ENCODE data around the gene SEMA6B.
A peak's percentile ranks its signal among the peaks of the same experiment; 100 is the strongest.
"Not testable (repeated sequence)": the region's sequence is repeated elsewhere in the genome, so short reads cannot be mapped to it uniquely, and the experiment has no call there.

Gene SEMA6B

DNA sequence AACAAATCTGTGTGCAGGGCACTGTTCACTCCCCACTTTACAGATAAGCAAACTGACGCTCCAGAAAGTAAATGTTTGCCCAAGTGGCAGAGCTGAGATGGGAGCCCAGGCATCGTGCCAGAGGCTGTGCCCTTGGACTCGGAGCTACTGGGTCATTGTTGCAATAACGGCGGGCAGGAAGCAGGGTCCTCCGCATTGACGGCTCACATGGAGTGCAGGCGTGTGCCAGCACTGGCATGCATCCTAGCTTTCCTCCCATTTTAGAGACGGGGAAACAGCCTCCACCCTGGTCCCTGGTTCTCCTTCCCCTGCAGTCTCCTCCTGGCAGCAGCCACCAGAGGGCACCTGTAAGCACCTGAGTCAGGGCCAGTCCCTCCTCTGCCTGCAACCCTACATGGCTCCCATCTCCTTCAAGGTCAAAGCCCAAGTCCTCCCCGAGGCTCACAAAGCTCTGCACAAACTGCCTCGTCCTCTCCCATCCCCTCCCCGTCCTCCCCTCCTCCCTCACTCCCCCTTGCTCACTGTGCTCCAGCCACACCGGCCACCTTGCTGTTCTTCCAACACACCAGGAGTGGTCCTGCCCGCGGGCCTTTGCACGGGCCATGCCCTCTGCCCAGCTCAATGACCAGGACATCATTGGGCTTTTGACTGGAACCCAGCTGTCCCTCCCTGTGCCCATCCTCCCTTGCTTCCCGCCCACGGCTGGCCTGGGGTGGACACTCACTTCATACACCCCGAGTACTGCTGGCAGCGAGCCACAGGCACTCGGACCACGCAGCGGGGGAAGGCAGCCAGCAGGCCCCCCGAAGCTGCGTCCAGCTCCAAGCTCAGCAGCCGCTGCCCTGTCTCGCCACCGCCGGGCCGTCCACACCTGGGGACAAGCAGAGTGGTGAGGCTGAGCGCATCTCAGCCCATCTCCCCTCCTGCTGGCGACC is 11.9 kb downstream of the SEMA6B start:
- no peak for DNase-seq

DNA sequence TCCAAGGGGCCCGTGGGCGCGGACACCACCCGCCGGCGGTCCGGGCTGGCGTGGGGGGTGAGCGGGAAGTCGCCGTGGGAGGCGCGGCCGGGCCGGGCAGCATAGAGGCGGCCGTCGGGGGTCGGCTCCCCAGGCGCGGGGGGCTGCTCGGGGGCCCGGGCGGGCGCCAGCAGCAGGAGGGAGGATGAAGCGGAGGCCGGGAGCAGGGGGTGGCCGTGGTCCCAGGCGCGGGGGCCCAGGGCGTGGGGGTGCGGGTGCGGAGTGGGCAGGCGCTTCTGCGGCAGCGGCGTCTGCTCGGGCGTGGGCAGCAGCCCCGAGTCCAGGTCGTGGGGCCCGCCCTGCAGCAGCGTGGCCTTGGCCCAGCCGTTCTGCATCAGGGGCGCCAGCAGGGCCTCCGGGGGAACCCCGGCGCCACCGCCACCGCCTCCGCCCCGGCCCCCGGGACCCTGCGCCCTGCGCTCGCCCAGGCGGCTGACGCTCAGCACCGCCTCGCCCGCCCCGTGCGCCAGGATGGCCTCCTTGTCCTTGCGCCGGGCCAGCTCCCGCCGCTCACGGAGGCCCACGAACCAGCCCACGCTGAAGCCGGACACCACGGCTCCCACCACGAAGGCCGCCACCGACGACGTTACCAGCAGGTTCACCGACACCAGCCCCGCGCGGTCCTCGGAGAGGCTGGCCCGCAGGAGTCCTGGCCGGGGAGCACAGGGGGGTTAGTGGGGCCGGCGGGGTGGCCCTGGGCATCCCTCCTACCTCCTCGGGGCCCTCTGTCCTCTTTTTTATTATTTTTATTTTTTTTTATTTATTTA is 15.4 kb downstream of the SEMA6B start:
- no peak for DNase-seq

DNA sequence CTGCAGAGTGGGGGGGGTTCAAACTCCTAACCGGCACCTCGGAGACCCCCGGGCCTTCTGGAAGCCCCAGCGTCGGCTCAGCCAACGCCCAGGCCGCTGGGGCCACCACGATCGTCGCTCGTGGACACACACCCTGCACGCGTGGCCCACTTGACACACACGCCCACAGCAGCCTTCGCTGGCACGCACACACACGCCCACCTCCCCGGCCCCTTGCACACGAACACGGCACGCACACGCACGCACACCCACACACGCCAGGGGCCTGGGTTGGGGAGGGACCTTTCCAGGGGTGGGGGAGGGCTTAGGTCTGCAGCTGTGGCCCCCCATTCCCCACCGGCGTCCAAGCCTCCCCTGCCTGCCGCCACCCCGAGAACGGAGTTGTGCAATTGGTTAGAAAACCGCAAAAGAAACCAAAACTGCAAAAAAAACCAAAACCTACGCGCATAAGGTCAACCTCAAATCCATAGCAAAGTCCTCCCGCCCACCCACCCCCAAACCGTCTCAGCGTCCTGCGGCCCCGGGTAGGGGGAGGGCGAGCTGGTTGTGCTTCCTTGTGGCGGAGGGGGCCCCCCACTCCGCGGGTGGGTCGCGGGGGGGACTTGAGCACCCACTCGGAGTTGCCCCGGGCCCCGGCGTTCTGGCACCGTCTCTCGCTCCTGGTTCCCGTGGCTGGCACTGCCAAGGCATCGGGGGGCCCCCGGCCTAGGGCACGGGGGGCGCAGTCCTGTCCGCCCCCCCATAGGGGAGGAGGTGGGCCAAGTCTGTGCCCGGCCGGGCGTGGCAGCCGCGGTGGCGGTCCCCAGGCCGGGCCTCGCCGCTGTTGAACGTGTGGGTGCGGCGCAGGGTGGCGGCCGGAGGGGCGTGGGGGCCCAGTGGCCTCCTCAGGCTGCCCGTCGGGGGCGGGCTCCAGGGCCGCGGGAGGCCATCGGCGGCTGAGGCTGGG is 16.3 kb downstream of the SEMA6B start:
- DNase-seq, result no peak

DNA sequence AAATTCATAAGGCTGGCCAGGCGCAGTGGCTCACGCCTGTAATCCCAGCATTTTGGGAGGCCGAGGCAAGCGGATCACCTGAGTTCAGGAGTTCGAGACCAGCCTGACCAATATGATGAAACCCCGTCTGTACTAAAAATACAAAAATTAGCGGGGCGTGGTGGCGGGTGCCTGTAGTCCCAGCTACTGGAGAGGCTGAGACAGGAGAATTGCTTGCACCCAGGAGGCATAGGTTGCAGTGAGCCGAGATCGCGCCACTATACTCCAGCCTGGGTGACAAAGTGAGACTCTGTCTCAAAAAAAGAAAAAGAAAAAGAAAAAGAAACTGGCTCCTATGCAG is 17.7 kb downstream of the SEMA6B start:
- not testable (repeated sequence) for DNase-seq

DNA sequence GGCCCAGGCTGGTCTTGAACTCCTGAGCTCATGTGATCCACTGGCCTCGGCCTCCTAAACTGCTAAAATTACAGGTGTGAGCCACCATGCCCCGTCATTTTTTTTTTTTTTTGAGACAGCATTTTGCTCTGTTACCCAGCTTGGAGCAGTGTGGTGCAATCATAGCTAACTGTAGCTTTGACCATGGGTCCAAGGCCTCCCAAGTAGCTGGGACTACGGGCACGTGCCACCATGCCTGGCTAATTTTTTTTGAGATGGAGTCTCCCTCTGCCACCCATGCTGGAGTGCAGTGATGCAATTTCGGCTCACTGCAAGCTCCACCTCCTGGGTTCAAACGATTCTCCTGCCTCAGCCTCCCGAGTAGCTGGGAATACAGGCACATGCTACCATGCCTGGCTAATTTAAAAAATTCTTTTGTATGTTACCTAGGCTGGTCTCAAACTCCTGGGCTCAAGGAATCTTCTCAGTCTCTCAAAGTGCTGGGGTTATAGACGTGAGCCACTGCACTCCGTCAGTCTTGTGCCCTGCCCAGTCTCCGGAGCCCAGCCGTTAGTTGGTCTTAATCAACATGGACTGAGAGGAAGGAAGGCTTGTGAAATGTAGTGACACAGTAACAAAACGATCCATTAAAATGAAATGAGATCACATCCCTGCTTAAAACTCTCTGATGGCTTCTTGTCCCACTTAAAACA is 18.2 kb downstream of the SEMA6B start:
- DNase-seq, result no peak

DNA sequence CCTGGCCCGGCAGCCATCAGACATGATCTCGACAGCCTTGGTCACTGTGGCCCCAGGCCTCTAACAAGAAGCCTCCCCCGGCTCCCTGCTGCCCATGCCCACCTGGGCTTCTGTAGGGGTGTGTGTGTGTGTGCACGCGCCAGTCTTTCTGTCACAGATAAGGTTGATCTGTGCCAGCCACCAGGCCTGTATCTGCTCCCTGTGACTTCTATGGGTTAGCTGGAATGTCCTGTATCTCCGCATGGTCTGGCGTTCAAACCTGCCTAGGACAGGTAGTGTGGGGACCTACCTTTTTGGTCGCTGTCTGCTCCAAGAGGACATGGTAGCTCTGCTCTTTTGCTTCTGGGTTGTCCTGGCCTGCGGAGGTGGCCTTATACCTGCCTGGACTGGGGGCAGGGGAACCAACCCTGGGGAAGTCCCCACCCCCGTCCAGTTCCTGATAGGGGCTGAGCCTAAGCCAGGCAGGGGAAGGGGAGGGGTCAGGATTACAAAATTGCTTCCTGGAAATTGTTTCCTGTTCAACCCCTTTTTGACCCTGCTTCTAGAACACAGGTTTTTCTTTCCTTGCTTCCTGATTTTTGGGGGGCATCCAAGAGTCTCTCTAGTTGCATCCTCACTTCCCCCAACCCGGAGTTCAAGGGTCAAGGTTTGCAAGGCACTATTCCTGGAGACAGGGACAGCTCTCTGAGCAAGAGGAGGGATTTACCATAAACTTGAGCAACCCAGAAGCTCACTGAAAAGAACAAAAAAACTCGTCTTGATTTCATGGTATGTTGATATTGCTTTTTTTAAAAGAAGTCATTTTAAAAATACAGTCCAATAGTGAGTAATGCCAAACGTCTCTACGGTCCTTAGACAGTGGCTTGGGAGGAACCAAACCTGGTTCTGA is 19.5 kb downstream of the SEMA6B start, which contains the start of gene LRG1:
LRG1 (minus strand) TSS at position 344 of the 889 bp plus-strand sequence; CDS start at position 321, 23 bp downstream.
- peak in 1 of 2 donors; percentile 22 for DNase-seq

DNA sequence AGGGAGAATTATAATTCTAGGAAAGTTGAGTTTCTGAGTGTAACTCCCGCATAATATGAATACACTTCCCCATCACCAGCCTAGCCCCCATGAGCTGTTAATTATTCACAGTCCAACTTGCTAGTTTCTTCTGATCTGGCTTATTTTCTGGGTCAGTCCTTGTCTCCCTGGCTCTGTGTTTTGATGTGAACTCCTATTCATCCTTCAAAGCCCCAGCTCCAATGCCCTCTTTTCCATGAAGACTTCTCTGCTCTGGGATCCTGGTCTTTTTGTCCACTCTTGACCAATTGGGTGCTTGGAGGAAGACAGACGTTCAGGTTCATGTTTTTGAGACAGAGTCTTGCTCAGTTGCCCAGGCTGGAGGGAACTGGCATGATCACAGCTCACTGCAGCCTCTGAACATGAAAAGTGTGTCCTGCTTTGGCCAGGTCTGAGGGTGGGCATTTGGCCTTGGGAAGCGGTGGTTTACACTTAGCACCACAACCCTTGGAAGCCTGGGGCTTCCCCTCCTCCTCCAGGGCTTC is 20.3 kb downstream of the SEMA6B start:
- DNase-seq, result no peak

DNA sequence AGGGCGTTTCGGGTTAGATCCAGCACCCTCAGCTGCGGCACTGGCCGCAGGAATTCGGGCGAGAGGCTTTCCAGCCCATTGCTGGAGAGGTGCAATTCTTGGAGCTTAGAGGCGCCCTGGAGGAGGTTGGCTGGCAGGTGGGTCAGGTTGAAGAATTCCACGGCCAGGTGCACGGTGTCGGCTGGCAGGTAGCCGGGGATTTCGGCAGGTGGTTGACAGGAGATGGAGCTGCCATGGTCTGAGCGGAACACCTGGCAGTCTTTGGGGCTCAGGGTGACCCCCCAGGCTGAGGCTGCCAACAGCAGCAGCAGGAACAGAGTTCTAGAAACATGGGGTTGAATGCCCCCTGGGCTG is 20.9 kb downstream of the SEMA6B start:
- no peak for DNase-seq

DNA sequence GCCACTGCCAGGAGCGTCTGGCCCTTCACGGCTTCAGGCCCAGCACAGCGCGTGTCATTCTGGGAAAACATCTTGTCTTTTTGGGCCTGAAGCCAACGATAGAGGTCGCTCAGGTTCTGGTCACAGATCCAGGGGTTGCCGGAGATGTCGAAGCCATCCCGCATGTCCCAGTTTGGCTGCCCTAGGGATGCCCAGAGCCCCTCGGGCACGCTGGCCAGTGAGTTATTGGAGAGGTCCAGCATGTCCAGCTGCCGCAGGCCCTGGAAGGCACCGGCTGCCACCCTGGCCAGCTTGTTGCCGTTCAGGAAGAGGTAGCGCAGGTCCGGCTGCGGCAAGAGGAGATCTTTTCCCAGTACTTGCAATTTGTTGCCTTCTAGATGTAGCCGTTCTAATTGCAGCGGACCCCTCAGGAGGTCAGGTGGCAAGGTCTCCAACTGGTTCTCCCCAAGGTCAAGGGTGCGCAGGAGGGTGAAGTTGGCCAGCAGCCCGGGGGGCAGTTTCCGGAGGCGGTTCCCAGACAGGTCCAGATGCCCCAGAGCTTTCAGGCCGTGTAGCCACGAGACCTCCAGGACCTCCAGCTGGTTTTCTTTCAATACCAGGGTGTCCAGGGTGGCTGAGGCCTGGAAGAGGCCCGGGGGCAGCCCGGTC is 21.4 kb downstream of the SEMA6B start:
- DNase-seq, result no peak

DNA sequence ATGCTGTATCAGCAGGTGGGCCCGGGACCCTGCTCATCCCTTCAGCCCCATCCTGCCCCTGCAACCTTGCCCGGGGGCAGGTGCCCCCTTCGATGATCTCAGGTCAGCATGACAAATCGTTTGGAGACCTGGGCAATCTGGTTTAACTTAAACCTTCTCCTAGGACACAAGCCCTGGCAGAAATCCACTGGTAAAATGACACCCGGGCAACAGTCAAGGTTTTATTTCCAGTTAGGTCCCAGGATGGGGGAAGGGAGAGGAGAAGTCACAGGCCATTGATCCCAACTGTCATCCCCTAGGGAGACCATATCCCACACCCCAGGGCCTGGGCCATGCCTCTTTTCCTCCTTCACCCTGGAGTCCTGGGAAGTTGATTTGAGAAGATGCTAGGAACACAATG is 22.7 kb downstream of the SEMA6B start:
- DNase-seq, result no peak

DNA sequence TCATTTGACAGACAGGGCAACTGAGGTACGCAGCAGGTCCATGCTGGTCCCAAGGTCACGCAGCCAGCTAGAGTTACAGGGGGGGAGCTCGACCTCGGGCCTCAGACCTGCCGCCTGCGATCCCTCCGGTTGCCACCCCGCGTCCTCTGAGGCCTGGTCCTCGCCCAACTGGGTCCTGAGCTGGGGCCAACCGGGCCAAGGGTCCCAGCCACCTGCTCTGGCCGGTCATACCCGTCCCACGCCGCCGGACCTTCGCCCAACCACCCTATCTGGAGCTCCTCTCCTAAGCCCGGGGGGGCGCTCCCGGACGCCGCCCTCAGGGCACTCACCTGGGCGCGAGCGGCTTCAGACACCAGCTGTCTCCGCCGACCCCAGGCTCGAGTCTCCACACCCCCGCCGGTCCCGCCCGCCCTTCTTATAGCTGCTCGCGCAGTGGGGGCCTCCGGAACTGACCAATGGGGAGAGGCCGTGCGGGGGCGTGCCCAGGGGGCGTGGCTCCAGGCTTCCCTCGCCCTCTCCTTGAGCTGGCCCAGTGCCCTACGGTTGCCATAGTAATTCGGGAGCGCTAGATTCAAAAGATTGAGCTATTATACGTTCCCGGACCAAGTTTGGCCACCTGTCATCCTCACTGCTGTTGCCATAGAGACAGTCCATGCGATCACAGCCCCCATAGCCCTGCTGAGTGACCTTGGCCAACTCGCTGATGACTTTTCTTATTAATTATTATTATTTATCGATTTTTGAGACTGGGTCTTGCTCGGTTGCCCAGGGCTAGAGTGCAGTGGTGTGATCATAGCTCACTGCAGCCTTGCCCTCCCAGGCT is 24.4 kb downstream of the SEMA6B start, which contains the start of gene PLIN5:
PLIN5 (minus strand) TSS at position 389 of the 823 bp plus-strand sequence. CDS start 1,150 bp downstream, outside the sequence.
- peak; percentile 15 to 23 for DNase-seq

DNA sequence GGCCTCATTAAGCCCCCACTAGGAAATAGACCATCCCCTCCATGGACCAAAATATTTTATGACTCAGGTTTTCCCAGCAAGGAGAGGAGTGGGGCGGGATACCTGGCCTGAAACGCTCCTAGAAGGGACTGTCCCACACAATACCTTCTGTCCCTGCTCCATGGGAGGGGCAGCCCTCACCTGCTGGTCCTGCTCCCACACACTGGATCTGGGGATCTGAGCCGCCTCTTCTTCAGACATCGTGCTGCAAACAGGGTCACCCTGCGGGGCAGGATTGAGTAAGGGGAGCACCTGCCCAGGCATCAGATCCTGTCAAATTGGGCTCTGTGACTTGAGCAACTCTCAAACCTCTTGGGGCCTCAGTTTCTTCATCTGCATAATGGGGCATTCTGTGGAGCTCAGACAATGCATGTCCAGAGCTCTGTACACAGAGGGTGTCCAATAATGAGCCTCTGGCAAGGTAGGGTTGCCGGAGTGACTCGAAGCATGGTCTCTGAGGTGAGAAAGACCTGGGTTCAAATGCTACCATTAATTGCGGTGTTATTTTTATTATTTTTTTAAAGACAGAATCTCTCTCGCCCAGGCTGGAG is 25.6 kb downstream of the SEMA6B start:
- DNase-seq, result no peak

DNA sequence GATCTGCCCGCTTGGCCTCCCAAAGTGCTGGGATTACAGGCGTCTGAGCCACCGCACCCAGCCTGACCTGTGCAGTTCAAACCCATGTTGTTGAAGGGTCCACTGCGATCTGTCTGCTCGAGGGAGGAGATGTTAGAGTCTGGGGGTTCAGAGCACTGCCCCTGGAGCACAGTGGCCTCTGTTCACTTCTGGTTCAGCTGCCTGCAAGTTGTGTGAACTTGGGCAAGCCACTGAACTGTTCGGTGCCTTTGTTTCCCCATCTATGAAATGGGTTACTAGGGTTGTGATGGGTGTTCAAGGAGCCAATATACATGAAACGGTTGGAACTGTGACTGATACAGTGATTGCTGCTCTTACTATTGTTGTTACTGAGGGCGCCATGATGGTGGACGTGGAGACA is 26.1 kb downstream of the SEMA6B start:
- DNase-seq, result no peak

DNA sequence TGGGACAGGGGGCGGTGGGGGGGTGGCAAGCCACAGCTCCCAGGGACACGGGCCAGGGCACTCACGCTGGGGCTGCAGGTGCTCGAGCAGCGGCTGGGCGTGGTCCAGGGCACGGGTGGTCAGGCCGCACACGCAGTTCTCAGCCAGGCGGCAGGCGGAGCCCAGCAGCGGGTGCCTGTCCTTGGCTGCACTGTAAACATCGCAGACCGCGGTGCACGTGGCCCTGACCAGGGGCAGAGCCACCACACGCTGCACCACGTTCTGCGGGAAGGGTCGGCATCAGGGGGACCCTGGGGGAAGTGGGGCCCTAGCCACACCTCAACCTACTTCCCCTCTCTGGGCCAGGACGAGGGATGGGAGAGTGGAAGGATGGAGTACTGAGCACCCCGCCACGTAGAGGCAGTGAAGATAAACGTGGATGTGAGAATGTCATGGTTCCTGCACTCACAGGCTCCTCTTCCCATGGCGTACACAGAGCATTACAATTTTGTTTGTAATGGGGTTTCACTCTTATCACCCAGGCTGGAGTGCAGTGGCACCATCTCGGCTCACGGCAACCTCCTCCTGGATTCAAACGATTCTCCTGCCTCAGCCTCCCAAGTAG is 27.8 kb downstream of the SEMA6B start:
- no peak for DNase-seq

DNA sequence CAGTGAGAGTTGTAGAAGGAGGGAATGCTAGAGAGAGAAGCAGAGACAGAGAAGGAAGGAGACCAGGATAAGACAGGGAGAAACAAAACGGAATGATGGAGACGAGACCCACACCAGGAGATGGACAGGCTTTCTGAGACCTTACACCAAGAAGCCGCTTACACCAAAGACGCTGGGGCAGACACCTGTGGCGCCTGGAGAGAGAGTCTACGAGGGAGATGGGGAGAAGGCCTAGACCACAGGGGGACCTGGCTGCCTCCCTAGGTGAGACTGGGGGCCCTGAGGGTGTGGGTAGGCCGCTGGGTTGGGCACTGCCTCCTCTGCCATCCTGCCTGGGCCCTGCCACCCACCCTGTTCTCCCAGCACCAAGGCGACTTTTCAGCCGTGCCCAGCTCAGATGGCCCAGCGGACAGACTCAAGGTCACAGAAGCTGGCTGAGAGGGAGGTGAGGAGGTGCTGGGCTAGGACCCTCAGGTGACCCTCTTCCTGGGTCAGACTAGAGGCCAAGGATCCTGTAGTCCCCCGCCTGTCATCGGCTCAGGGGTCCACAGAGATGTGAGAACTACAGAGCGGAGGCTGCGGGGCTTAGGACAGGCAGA is 29.5 kb downstream of the SEMA6B start:
- DNase-seq, result no peak

DNA sequence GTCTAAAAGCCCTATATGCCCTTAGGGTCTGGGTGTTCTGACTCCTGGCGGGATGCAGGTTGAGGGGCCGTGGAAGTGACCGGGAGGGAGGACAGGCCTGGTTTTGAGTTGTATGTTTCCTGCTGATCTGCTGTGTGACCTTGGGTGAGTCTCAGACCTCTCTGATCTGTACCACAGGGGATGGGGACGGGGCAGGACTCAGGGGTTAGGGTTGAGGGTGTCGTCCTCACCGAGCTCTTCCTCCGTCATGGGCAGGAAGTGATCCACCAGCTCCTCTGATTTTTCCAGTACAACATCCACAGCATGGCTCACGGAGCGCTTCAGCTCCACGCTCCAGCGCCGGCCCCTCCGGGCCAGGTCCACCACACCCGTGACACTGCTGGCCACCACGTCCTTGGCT is 30.6 kb downstream of the SEMA6B start:
- no peak for DNase-seq

DNA sequence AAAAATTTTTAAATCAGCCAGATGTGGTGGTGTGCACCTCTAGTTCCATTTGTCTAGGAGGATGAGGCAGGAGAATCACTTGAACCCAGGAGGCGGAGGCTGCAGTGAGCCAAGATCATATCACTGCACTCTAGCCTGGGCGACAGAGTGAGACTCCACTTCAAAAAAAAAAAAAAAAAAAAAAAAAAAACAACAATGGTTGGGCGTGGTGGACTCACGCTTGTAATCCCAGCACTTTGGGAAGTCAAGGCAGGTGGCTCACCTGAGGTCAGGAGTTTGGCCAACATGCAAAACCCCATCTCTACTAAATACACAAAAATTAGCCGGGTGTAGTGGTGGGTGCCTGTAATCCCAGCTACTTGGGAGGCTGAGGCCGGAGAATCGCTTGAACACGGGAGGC is 32.1 kb downstream of the SEMA6B start:
- DNase-seq, result not testable (repeated sequence)

DNA sequence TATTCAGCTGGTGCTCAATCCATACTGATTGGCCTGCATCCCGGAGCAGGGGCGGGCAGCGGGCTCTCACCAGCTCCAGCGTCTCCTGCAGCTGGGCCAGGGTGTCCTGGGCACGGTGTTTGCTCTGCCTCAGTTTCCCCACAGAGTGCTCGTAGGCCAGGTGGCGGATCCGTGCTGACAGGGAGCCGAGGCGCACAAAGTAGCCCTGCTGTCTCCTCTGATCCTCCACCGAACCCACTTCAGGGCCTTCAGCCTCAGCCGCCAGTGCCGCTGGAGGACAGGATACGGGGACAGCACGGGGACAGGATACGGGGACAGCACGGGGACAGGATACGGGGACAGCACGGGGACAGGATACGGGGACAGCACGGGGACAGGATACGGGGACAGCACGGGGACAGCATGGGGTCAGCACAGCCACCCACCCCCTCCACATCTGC is 33.9 kb downstream of the SEMA6B start:
- no peak for DNase-seq
